ENCODE data around the gene BTBD6. TPM values are rescaled to one million over a fixed set of nuclear protein-coding genes. Genes with fewer than 3 reads are reported as not detected.

BTBD6 gene
- total and polyA plus RNA-seq, 2 donors (not counting 1 experiment from before 2014, with no cell fraction given): 31.9 to 49.9 TPM

DNA sequence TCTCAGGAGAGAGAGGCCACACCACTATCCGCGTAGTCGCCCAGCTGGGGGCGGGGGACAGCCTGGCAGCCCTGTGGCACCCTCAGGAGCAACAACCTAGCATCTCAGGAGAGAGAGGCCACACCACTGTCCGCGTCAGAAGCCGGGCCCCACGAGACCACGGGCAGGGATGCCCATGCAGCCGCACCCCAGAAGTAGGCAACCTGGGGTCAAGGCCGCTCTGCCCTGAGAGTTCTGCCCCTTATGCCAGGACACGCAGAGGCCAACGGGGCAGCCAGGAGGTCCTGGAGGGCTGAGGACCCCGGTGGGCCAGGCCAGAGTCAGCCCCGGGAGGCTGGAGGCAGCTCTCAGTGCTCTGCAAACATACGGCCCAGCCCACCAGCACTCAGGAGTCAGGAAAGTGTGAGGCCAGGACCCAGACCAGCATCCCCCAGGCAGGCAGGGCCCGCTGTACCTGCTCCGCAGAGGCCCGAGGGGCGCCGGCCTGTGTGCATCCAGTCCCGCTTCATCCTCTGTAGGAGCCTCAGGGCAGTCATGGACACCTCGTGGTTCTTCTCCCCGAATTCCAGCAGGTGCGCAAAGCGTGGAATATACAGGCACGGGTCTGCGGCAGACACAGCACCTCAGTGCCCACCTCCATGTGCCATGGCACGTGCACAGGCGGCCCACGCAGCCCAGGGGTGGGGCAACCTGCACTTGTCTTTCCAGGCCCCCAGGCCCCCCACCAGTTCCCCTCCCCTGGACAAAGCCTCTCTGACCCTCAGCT lies 7.3 kb upstream of the BTBD6 start:
- peaks cover 12% of the 10 kb centered on the region for H3K79me2 ChIP-seq (ENCODE audit: control insufficient read depth, insufficient read depth, low read length)
- H3K4me2 ChIP-seq (ENCODE audit: extremely low read depth, insufficient read depth, low read length): no peak overlapping the region
- H3K9me3 ChIP-seq (ENCODE audit: control insufficient read depth, insufficient read depth, low read depth, low read length): no peaks in the 10 kb centered on the region

DNA sequence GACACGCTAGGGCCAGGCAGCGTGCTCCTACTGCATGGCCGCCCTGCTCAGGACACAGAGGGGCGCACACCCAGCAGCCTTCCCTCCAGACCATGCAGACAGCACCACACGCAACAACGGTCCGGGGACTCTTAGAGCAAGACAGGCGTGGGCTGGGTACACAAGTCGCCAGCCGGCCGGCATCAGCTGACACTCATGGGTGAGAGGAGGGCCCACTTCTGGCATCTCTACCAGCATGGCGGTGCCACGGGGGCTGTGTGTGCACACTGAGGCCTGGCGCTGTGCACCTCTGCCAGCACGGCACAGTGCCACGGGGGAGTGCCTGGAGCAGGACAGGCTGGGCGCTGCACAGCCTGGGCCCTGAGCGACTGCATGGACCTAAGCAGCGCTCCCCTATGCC lies 6.7 kb upstream of the BTBD6 start:
- H3K9me3 ChIP-seq (ENCODE audit: control insufficient read depth, insufficient read depth, low read depth, low read length): no peaks in the 10 kb centered on the region
- H3K27me3 ChIP-seq (ENCODE audit: control insufficient read depth, insufficient read depth, low read length): no peaks in the 10 kb centered on the region
- H3K79me2 ChIP-seq (ENCODE audit: control insufficient read depth, insufficient read depth, low read length): peaks cover 12% of the 10 kb centered on the region
- H2AFZ ChIP-seq (ENCODE audit: low read length): no peak overlapping the region
- peaks cover 6% of the 10 kb centered on the region for H3K36me3 ChIP-seq (ENCODE audit: control insufficient read depth, insufficient read depth, low read length)
- H3K4me3 ChIP-seq (replicated peaks in 1 of 4; ENCODE audit: control extremely low read depth in 1 of 4, insufficient read depth in 1 of 4, low read depth in 3 of 4, low read length in 4 of 4): no peak overlapping the region
- no peaks in the 10 kb centered on the region for H4K20me1 ChIP-seq (ENCODE audit: control insufficient read depth, extremely low read depth, insufficient read depth, low read length)
- no peak overlapping the region for H3K27ac ChIP-seq (ENCODE audit: insufficient read depth, low read length)
- H3K4me2 ChIP-seq (ENCODE audit: extremely low read depth, insufficient read depth, low read length): no peak overlapping the region
- no peak for DNase-seq (ENCODE audit: low read depth in 2 of 2)
- no peak overlapping the region for H3K9ac ChIP-seq (ENCODE audit: insufficient read depth, low read length)
- H3K4me1 ChIP-seq (ENCODE audit: control insufficient read depth, extremely low read depth, insufficient read depth, low read length): no peaks in the 10 kb centered on the region
- TF ChIP-seq, protein P1, sequence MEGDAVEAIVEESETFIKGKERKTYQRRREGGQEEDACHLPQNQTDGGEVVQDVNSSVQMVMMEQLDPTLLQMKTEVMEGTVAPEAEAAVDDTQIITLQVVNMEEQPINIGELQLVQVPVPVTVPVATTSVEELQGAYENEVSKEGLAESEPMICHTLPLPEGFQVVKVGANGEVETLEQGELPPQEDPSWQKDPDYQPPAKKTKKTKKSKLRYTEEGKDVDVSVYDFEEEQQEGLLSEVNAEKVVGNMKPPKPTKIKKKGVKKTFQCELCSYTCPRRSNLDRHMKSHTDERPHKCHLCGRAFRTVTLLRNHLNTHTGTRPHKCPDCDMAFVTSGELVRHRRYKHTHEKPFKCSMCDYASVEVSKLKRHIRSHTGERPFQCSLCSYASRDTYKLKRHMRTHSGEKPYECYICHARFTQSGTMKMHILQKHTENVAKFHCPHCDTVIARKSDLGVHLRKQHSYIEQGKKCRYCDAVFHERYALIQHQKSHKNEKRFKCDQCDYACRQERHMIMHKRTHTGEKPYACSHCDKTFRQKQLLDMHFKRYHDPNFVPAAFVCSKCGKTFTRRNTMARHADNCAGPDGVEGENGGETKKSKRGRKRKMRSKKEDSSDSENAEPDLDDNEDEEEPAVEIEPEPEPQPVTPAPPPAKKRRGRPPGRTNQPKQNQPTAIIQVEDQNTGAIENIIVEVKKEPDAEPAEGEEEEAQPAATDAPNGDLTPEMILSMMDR (conservative IDR thresholded peaks at IDR 0.05 in 1 of 2, IDR thresholded peaks at IDR 0.05 in 1 of 2; ENCODE audit: low read depth in 1 of 2, low read length in 2 of 2): no peak
- no peak for TF ChIP-seq EZH2 (IDR thresholded peaks at IDR 0.05; ENCODE audit: low read length, missing control alignments)

More for the DNA sequence above, 7.3 kb upstream of the BTBD6 start:
- Histone ChIP-seq H4K20me1 (ENCODE audit: control insufficient read depth, extremely low read depth, insufficient read depth, low read length) (no peaks in the 10 kb centered on the region), H2AFZ (ENCODE audit: low read length) (no peak overlapping the region), H3K9ac (ENCODE audit: insufficient read depth, low read length) (no peak overlapping the region), H3K27me3 (ENCODE audit: control insufficient read depth, insufficient read depth, low read length) (no peaks in the 10 kb centered on the region), H3K36me3 (ENCODE audit: control insufficient read depth, insufficient read depth, low read length) (peaks cover 6% of the 10 kb centered on the region), H3K27ac (ENCODE audit: insufficient read depth, low read length) (no peak overlapping the region), H3K4me3 (replicated peaks in 1 of 4; ENCODE audit: control extremely low read depth in 1 of 4, insufficient read depth in 1 of 4, low read depth in 3 of 4, low read length in 4 of 4) (no peak overlapping the region), H3K4me1 (ENCODE audit: control insufficient read depth, extremely low read depth, insufficient read depth, low read length) (no peaks in the 10 kb centered on the region)
- no peak for DNase-seq (ENCODE audit: low read depth in 2 of 2)
- TF ChIP-seq, protein P1 (conservative IDR thresholded peaks at IDR 0.05 in 1 of 2, IDR thresholded peaks at IDR 0.05 in 1 of 2; ENCODE audit: low read depth in 1 of 2, low read length in 2 of 2): no peak
- no peak for TF ChIP-seq EZH2 (IDR thresholded peaks at IDR 0.05; ENCODE audit: low read length, missing control alignments)

GRCh38 chr14:105244334-105244733 lies 4.0 kb upstream of the BTBD6 start:
- Histone ChIP-seq H3K4me1 (ENCODE audit: control insufficient read depth, extremely low read depth, insufficient read depth, low read length) (peaks cover 5% of the 10 kb centered on the region), H2AFZ (ENCODE audit: low read length) (no peak overlapping the region), H3K9me3 (ENCODE audit: control insufficient read depth, insufficient read depth, low read depth, low read length) (no peaks in the 10 kb centered on the region), H4K20me1 (ENCODE audit: control insufficient read depth, extremely low read depth, insufficient read depth, low read length) (no peaks in the 10 kb centered on the region), H3K9ac (ENCODE audit: insufficient read depth, low read length) (no peak overlapping the region), H3K27ac (ENCODE audit: insufficient read depth, low read length) (no peak overlapping the region), H3K36me3 (ENCODE audit: control insufficient read depth, insufficient read depth, low read length) (peaks cover 9% of the 10 kb centered on the region), H3K4me2 (ENCODE audit: extremely low read depth, insufficient read depth, low read length) (no peak overlapping the region), H3K27me3 (ENCODE audit: control insufficient read depth, insufficient read depth, low read length) (no peaks in the 10 kb centered on the region), H3K79me2 (ENCODE audit: control insufficient read depth, insufficient read depth, low read length) (peaks cover 22% of the 10 kb centered on the region), H3K4me3 (replicated peaks in 1 of 4; ENCODE audit: control extremely low read depth in 1 of 4, insufficient read depth in 1 of 4, low read depth in 3 of 4, low read length in 4 of 4) (no peak overlapping the region)
- DNase-seq (ENCODE audit: low read depth in 2 of 2): no peak
- TF ChIP-seq, protein P1 (conservative IDR thresholded peaks at IDR 0.05 in 1 of 2, IDR thresholded peaks at IDR 0.05 in 1 of 2; ENCODE audit: low read depth in 1 of 2, low read length in 2 of 2): no peak
- TF ChIP-seq EZH2 (IDR thresholded peaks at IDR 0.05; ENCODE audit: low read length, missing control alignments): no peak
